ENCODE measurements around the gene HINT2.

Gene HINT2

DNA sequence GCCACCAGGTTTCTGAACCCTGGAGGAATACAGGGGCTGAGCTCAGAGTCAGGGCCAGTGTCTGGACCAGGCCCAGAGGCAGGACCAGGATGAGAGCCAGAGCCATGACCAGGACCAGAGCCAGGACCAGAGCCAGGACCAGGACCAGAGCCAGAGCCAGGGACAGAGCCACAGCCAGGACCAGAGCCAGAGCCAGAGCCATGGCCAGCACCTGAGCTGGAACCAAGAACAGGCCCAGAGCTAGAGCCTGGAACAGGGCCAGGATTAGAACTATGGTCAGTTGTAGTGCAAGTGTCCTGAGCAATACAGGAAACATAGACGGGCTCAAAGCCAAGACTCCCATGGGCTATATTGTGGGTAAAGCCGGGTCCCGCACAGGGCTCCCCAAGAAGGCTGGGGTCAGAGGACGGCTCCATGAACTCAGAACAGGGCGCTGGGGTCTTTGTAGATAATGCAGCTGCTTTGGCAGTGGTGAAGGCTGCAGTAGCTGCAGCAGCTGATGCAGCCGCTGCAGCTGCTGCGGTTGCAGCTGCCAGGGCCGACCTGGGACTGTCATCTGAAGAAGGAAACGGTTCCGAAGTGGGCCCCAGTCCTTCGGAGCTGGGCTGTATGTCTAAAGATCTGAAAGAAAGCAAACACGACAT is 3.3 kb downstream of the HINT2 start:
- DNase-seq: no peak

DNA sequence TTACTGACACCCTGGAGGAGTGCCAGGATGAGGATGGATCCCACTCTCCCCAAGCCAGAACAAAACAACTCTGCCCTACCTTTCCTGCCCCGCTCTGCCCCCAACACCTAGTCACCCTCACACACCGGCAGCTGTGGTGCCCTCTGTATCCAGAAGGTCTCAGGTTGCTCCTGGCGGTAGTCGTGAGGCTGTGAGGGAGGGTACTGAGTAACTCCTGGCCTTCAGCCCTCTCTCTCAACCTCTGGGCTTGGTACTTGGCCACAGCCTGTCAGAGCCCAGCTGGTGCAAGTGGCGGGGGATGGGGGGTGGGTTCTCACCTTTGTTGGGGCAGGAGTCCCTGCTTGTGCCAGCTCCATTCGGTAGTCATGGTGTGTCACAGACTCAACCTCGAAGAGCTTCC is 4.7 kb downstream of the HINT2 start:
- DNase-seq: no peak

GRCh38 chr9:35808433-35808832 is 6.4 kb downstream of the HINT2 start:
- DNase-seq: no peak

GRCh38 chr9:35806101-35806500 is 8.7 kb downstream of the HINT2 start:
- DNase-seq: no peak

DNA sequence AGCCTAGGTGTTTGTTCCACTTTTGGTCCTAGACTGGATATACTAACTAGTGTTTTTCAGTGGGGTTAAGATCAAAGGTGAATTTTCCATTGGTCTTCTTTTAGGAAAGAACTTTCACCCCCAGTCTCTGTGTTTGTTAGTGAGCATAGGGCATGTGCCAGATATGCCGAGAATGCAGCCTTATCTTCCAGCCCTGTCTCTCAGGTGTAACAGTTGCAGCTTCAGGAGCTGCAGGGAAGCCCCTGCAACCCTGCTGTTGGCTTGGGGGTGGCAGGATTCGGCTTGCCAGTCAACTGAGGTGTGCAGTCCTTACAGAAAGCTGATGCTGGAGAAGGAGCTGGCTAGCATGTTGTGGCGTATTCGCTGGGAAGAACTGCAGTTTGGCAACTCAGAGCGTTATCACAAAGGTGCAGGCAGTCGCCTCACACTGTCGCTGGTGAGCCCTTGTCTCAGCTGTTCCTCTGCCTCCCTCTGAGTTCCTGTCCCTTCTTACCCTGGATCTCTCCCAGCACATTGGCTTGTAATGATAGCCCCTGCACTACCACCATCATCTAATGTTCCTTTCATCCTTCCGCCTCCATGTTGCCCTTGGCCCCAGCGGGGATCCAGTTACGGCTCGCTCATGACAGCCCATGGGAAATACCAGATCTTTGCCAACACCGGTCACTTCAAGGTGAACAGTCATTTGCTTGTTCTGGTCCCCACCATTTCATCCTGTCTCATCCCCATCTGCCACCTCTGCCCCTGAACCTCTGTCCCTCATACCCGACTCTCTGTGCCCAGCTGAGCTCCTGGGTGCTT is 13.3 kb downstream of the HINT2 start:
- DNase-seq: no peak

GRCh38 chr9:35800530-35800929 is 14.3 kb downstream of the HINT2 start:
- no peak for DNase-seq

- DNase-seq: peak in 1 of 2 donors; percentile 12
These were observed 16.0 kb downstream of the HINT2 start for GRCh38 chr9:35798658-35799374.

GRCh38 chr9:35797311-35798109 is 17.3 kb downstream of the HINT2 start:
- DNase-seq: no peak

DNA sequence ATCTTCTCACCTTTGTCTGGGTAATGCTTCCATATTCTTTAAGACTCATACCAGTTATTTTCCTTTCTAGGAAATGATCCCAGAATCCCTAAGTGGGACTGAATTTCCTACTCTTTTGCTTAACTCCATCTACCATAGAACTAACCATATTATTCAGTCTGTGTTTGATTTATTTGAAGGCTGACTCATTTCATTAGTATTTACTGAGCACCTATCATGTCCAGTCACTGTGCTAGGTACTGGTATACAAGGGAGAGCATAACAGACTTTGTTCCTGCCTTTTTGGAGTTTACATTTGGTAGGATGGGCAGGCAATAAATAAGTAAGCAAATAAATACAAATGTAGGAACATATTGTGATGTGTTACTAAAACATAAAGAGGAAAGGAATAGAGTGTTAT is 19.1 kb downstream of the HINT2 start:
- DNase-seq: no peak

- DNase-seq: no peak
These were observed 21.4 kb downstream of the HINT2 start for GRCh38 chr9:35793461-35793860.

GRCh38 chr9:35792826-35793225 is 22.0 kb downstream of the HINT2 start:
- no peak for DNase-seq

DNA sequence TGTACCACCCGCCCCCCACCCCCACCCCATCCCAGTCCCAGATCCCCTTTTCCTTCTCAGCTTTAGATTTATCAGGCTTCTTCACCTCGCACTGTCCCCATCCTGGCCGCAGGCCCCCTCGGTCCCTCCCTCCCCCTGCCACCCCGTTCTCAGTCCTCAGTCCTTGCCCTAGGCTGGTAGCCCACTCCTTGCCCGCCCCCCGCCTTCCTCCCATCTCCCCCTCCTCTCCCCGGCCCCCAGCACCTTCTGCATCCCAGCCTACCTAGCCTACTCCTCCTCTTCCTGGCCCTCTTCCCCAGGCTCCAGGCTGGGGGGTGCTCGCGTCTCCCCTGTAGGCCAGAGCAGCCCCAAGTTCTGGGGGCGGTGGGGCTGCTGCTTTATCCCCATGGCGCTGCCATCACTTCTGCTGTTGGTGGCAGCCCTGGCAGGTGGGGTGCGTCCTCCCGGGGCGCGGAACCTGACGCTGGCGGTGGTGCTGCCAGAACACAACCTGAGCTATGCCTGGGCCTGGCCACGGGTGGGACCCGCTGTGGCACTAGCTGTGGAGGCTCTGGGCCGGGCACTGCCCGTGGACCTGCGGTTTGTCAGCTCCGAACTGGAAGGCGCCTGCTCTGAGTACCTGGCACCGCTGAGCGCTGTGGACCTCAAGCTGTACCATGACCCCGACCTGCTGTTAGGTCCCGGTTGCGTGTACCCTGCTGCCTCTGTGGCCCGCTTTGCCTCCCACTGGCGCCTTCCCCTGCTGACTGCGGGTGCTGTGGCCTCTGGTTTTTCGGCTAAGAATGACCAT is 22.6 kb downstream of the HINT2 start:
- DNase-seq: no peak

GRCh38 chr9:35791297-35791921 is 23.4 kb downstream of the HINT2 start, which contains the start of gene NPR2:
Gene NPR2 (plus strand): TSS chr9:35791591. CDS start chr9:35792409, 818 bp downstream.
- DNase-seq: no peak

DNA sequence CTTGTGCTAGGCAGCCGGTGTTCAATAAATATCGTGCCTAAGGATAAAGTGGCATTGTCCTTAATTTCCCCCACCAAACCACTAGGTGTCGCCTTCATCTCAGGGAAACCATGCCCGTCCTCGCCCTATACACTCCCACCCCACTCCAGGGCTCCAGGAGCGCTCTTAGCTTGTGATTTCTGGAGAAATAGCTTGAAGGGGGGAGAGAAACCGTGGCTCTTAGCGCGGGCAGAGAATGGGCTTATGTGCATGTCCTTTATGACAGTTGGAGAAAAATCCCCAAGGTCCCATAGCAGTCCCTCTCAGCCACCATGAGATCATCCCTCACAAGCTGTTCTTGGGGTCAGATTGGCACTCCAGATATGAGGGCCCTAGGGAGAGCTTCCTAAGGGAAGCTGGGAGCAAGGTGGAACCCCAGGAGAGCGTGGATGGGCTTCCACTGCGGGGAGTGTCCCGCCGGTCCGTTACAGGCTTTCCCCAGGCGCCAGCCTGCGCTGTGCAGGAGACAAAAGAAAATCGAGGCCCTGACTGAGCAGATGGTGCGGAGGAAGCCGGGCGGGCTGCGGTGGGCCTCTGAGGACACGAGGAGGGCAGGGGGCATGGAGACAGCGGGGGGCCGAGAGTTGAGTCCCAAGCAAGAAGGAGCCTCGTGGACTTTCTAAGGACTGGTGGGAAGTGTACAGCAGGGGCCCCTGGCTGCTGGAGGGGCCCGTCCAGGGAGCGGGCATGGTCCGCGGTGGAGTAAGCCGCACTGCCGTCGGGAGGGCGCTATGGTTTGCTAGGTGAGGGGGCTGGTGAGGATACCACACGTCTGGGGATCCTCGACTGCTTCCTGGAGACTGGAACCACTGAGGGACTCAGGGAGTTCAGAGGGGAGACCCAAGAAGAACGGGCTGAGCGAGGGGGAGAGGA is 24.2 kb downstream of the HINT2 start:
- DNase-seq: peak; percentile 68 to 78

DNA sequence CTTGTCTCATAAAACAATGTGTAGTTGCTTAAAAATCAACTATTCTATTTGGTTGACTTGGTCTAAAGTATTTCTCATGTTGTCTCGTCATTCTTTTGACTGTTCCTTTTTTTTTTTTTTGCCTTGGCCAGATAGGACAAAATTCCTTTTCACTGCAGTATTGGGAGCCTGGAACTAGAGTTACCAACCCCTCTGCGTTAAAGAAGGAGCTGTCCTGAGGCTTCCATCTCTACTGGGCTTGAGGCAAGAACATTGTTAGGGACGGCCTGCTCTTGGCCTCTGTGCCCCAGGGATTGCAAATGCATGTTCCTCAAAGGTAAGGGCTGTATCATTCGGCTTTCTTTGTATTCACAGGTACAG is 24.8 kb downstream of the HINT2 start:
- DNase-seq: no peak

DNA sequence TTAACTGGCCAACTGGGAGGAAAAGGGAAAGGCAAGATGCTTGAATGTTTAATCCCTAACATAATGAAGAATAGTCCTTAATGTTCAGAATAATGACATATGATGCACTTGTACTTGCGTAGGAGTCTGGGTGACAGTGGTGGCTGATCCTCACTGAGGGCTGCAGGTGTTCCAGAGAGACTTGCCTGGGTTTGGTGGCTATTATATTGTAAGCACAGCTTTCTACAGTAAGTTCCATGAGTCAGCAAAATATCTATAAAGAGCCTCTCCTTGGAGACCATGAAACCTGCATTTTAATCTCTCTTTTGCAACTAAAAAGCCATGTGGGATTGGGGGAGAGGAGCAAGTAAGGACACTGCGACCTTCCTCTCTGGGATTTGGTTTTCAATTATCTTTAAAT is 25.3 kb downstream of the HINT2 start:
- DNase-seq: no peak

- DNase-seq: no peak
These were observed 31.4 kb downstream of the HINT2 start for GRCh38 chr9:35783418-35783817.

GRCh38 chr9:35781066-35781465 is 33.8 kb downstream of the HINT2 start:
- DNase-seq: no peak

DNA sequence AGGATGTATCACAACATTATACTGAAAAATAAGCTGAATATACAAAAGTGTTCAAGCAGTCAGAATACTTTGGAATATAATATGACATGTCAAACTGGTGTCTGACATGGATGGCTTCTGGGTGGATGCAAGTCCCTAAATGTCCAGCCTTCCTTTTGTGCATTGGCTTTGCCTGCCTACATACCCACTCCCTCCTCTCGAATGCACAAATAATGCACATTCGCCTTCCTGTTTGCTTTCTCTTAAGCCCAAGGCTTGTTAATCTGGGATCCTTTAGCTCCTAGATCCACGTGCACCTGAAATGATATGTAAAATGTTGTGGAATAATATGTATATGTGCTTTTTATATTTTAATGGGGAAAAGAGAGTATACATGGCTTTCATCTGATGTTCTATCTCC is 36.3 kb downstream of the HINT2 start:
- no peak for DNase-seq

- DNase-seq: no peak
These were observed 38.8 kb downstream of the HINT2 start for GRCh38 chr9:35776018-35776417.
